GM12878 (cell line): Measurements from ENCODE around the gene IQGAP3. TPM values are rescaled to one million over a fixed set of nuclear protein-coding genes. Genes with fewer than 3 reads are reported as not detected.

Experiments used
- ATAC-seq: fragments of 200-7000 bp; cut with Tn5 transposase; 3 replicates; pipeline ENCODE4 v1.9.1; 2020; ENCODE audit warnings: mild to moderate bottlenecking, moderate library complexity
- BruUV-seq: library from RNA; stranded (reverse); fragments of 400-500 nt; replicated peaks from 2 replicates; lab custom pipeline; 2021; lab: Mats Ljungman, UMichigan
- CTCF ChIA-PET: fragments of 300-600 bp; sonication (Branson Sonifier 250); formaldehyde crosslinking; extraction: SDS; loops from one replicate; lab custom pipeline; 2021; ENCODE audit warnings: inconsistent platforms; lab: Yijun Ruan, JAX
- POLR2A ChIA-PET: fragments of 350-600 bp; formaldehyde crosslinking; extraction: SDS; loops from one replicate; lab custom pipeline; 2021; ENCODE audit warnings: inconsistent platforms; lab: Charles Lee
- RAD21 ChIA-PET: fragments of 300-600 bp; sonication (Branson Sonifier 250); formaldehyde crosslinking; loops from one replicate; lab custom pipeline; 2023; ENCODE audit warnings: antibody characterized with exemption; ENCODE audit not compliant: unreplicated experiment; lab: Charles Lee
- SMC1A ChIA-PET: fragments of 300-600 bp; sonication (Branson Sonifier 250); formaldehyde crosslinking; loops from one replicate; lab custom pipeline; 2023; ENCODE audit not compliant: unreplicated experiment, uncharacterized antibody; lab: Charles Lee
- DNase-seq: peaks from one replicate; pipeline ENCODE4 v3.0.0-alpha.2; 2011; ENCODE audit warnings: low read depth, low spot score
- FAIRE-seq: peaks from 3 replicates; lab custom pipeline; 2011; peaks lifted over from hg19 to GRCh38; lab: Jason Lieb, UNC
- H2AFZ ChIP-seq: 2 replicates; pipeline ENCODE4 v1.6.0; 2011; ENCODE audit warnings: low read depth, low read length, control low read depth; ENCODE audit not compliant: control insufficient read depth
- H3K27ac ChIP-seq: 2 replicates; pipeline ENCODE4 v1.5.1; 2011; ENCODE audit warnings: control low read depth; ENCODE audit not compliant: control insufficient read depth, insufficient read depth
- H3K27me3 ChIP-seq, 2 experiments: replicated peaks in 1 of 2; 2 replicates each; pipeline versions ENCODE4 v1.6.0 to v1.6.1; 2011; ENCODE audit warnings: low read length in 1 of 2; ENCODE audit not compliant: control insufficient read depth in 2 of 2, insufficient read depth in 2 of 2
- H3K36me3 ChIP-seq, 2 experiments: 2 replicates each; pipeline ENCODE4 v1.5.1; 2011; ENCODE audit warnings: low read length in 1 of 2; ENCODE audit not compliant: control insufficient read depth in 2 of 2, insufficient read depth in 2 of 2
- H3K4me1 ChIP-seq: 2 replicates; pipeline ENCODE4 v1.6.1; 2011; ENCODE audit warnings: mild to moderate bottlenecking, low read length, moderate library complexity, mixed read lengths; ENCODE audit not compliant: control insufficient read depth, insufficient read depth
- H3K4me2 ChIP-seq: 2 replicates; pipeline ENCODE4 v1.6.0; 2011; ENCODE audit warnings: control low read depth; ENCODE audit not compliant: control insufficient read depth, insufficient read depth
- H3K4me3 ChIP-seq: fragments of 200-600 bp; sonication (generic); 2 replicates; pipeline ENCODE4 v1.5.1; 2016
- H3K79me2 ChIP-seq: 2 replicates; pipeline ENCODE4 v1.6.0; 2011; ENCODE audit warnings: low read length; ENCODE audit not compliant: control insufficient read depth, insufficient read depth
- H3K9ac ChIP-seq: 2 replicates; pipeline ENCODE4 v1.8.0; 2011; ENCODE audit warnings: low read length, control low read depth, mixed read lengths; ENCODE audit not compliant: control insufficient read depth, insufficient read depth
- H3K9me3 ChIP-seq: replicated peaks from 3 replicates; pipeline ENCODE4 v1.5.1; 2011; ENCODE audit warnings: mild to moderate bottlenecking, low read length; ENCODE audit not compliant: control insufficient read depth, insufficient read depth
- H4K20me1 ChIP-seq: 2 replicates; pipeline ENCODE4 v1.6.0; 2011; ENCODE audit not compliant: control insufficient read depth, insufficient read depth
- BRCA1 ChIP-seq: IDR thresholded peaks from 2 replicates; pipeline ENCODE4 v1.6.1; 2011; ENCODE audit warnings: low read depth, low read length, improper control_type of control experiment
- FOS ChIP-seq: IDR thresholded peaks from 3 replicates; pipeline ENCODE4 v1.6.1; 2011; ENCODE audit warnings: borderline replicate concordance; ENCODE audit not compliant: insufficient read length; ENCODE audit errors: extremely low read depth
- MEF2B ChIP-seq: fragments of 450-650 bp; IDR thresholded peaks from 2 replicates; pipeline ENCODE4 v1.6.1; 2018; ENCODE audit warnings: mild to moderate bottlenecking, moderate library complexity; ENCODE audit not compliant: partially characterized antibody, poor library complexity, severe bottlenecking
- MYC ChIP-seq: IDR thresholded peaks from 2 replicates; pipeline ENCODE4 v1.6.1; 2011; ENCODE audit warnings: mild to moderate bottlenecking, low read length, moderate library complexity, inconsistent platforms; ENCODE audit not compliant: insufficient read depth, insufficient replicate concordance, insufficient read length, severe bottlenecking
- RAD21 ChIP-seq: IDR thresholded peaks from 2 replicates; pipeline ENCODE4 v1.6.1; 2011; ENCODE audit warnings: mild to moderate bottlenecking, low read depth, low read length, moderate library complexity; ENCODE audit not compliant: insufficient read depth
- SIN3A ChIP-seq: IDR thresholded peaks from 2 replicates; pipeline ENCODE4 v1.6.1; 2012; ENCODE audit warnings: low read depth, low read length, improper control_type of control experiment
- SUPT20H ChIP-seq: IDR thresholded peaks from 2 replicates; pipeline ENCODE4 v1.6.1; 2011; ENCODE audit warnings: low read depth, mild to moderate bottlenecking, low read length, moderate library complexity, borderline replicate concordance; ENCODE audit not compliant: control insufficient read depth
- ZBTB40 ChIP-seq: fragments of 450-650 bp; IDR thresholded peaks from 2 replicates; pipeline ENCODE4 v1.6.1; 2016; ENCODE audit warnings: mild to moderate bottlenecking, moderate library complexity, borderline replicate concordance
- ZNF592 ChIP-seq: fragments of 450-650 bp; IDR thresholded peaks from 2 replicates; pipeline ENCODE4 v1.6.1; 2017; ENCODE audit warnings: mild to moderate bottlenecking, moderate library complexity
- WGBS: methylation state at CpG from one replicate; pipeline ENCODE4 v1.1.6; 2016; ENCODE audit warnings: low lambda C conversion rate; ENCODE audit not compliant: insufficient replicate concordance, insufficient coverage; ENCODE audit errors: missing lambda C conversion rate; 5-methylcytosine and 5-hydroxymethylcytosine counted together
- in situ Hi-C: fragments of 300-500 bp; cut with MboI; formaldehyde crosslinking; loops from 9 replicates; pipeline ENCODE4 v1.14.3; 2018; ENCODE audit warnings: mixed read lengths
- intact Hi-C: fragments of 100-400 bp; cut with micrococcal nuclease; formaldehyde crosslinking; loops from one replicate; pipeline ENCODE4 v1.14.2; 2022; ENCODE audit not compliant: unreplicated experiment
- polyA plus RNA-seq, 11 experiments: library from polyadenylated mRNA; depleted of rRNA in 4 of 11; unstranded in 6 of 11; stranded (reverse) in 5 of 11; fragments of >200 nt; fragmentation: Nextera tagmentation in 4 of 11; fragmentation: Illumina TruSeq in 1 of 11; extraction: Ambion mirVana in 4 of 11; extraction: Trizol in 1 of 11; gene quantifications; 1 replicate in 1 of 11; 2 replicates in 10 of 11; pipeline versions ENCODE4 v1.2.1 to v1.2.3, GENCODE V29; 2011 to 2016; ENCODE audit warnings: inconsistent platforms in 2 of 11, missing spikeins in 2 of 11, low read depth in 1 of 11
- total RNA-seq, 4 experiments: library from RNA; depleted of rRNA in 3 of 4; stranded (reverse); fragments of >200 nt in 3 of 4; fragmentation: Illumina TruSeq in 1 of 4; extraction: Trizol in 1 of 4; gene quantifications; 2 replicates each; pipeline versions ENCODE4 v1.2.1 to v1.2.3, GENCODE V29; 2013 to 2021

Gene IQGAP3
- total and polyA plus RNA-seq, 10 of the 15 experiments (the other 5 are each of a cell fraction or from before 2014, with no cell fraction given), result 1.1 to 10.7 (median 7.9) TPM

GRCh38 chr1:156554971-156555370, 17.4 kb downstream of the IQGAP3 start:
- TF ChIP-seq BRCA1, result no peak
- TF ChIP-seq SIN3A, result no peak
- no peak for TF ChIP-seq SUPT20H
- TF ChIP-seq ZBTB40, result no peak
- no peak for TF ChIP-seq MEF2B
- no peak for TF ChIP-seq MYC
- TF ChIP-seq ZNF592, result no peak
- no peak for TF ChIP-seq FOS
- TF ChIP-seq RAD21, result no peak
- Histone ChIP-seq H4K20me1 (no peaks in the 10 kb centered on the region), H2AFZ (no peak overlapping the region), H3K4me3 (no peak overlapping the region), H3K9ac (no peak overlapping the region), H3K79me2 (no peaks in the 10 kb centered on the region), H3K27ac (no peak overlapping the region), H3K36me3 (peaks cover 0 to 2% of the 10 kb centered on the region in 2 experiments; a peak in 2 of 4 replicates), H3K27me3 (no peaks in the 10 kb centered on the region), H3K9me3 (no peaks in the 10 kb centered on the region), H3K4me1 (no peaks in the 10 kb centered on the region), H3K4me2 (no peak overlapping the region)
- SMC1A ChIA-PET, result interaction anchor here (0.9 to 1.3 kb wide), 3 partner anchors 11 to 16 kb away, joined by 3 to 5 read pairs (median 3); no protein-coding TSS in a partner anchor
- CTCF ChIA-PET, result interaction anchor here (0.8 to 1.2 kb wide), 3 partner anchors 24 to 72 kb away, joined by 3 read pairs; no protein-coding TSS in a partner anchor
- POLR2A ChIA-PET, result no interaction called here
- BruUV-seq, result no TSS peak
- FAIRE-seq (no peak), DNase-seq (no peak), ATAC-seq (no peak)
- 74% methylated on average over 8 of the region's 8 CpGs for WGBS
- in situ Hi-C loops (no loop called here), intact Hi-C loops (no loop called here)
- RAD21 ChIA-PET, result interaction anchor here (0.7 to 1.7 kb wide), 3 partner anchors 37 to 169 kb away, joined by 3 to 4 read pairs (median 4); partner anchors contain the start of gene NAXE
